Neural crest cell (in vitro differentiated cells): ENCODE data around the gene RBM46. TPM values are rescaled to one million over a fixed set of nuclear protein-coding genes. Genes with fewer than 3 reads are reported as not detected.

Experiments
- DNase-seq: peaks from one replicate; pipeline ENCODE4 v3.0.0; 2021; ENCODE audit warnings: low read depth, mixed read lengths, low spot score
- H3K27ac Mint-ChIP-seq: one replicate; pipeline ENCODE4 v1.8.0; 2021; ENCODE audit warnings: mild to moderate bottlenecking, mixed read lengths; ENCODE audit not compliant: unreplicated experiment
- H3K27me3 Mint-ChIP-seq: 2 replicates; pipeline ENCODE4 v1.8.0; 2021; ENCODE audit warnings: low read depth, mild to moderate bottlenecking, mixed read lengths
- H3K36me3 Mint-ChIP-seq: 2 replicates; pipeline ENCODE4 v1.8.0; 2021; ENCODE audit warnings: low read depth, mild to moderate bottlenecking, mixed read lengths
- H3K4me1 Mint-ChIP-seq: 2 replicates; pipeline ENCODE4 v1.8.0; 2021; ENCODE audit warnings: mixed read lengths
- H3K4me3 Mint-ChIP-seq: one replicate; pipeline ENCODE4 v1.8.0; 2021; ENCODE audit warnings: mild to moderate bottlenecking, mixed read lengths
- H3K9me3 Mint-ChIP-seq: 2 replicates; pipeline ENCODE4 v1.8.0; 2021; ENCODE audit warnings: mixed read lengths
- CTCF ChIP-seq: fragments of 200-600 bp; sonication (generic); conservative IDR thresholded peaks from 2 replicates; pipeline ENCODE4 v1.5.0; 2021; ENCODE audit warnings: antibody characterized with exemption, mild to moderate bottlenecking
- total RNA-seq: library from RNA; stranded (reverse); gene quantifications from 2 replicates; pipeline ENCODE4 v1.2.1, GENCODE V29; 2021

The RBM46 gene
- total RNA-seq, 1 donor from 2014 or later: not detected

- DNase-seq: no peak
- H3K27me3 Mint-ChIP-seq: peaks cover 98% of the 10 kb centered on the region
- H3K27ac Mint-ChIP-seq: no peak overlapping the region
- H3K36me3 Mint-ChIP-seq: no peaks in the 10 kb centered on the region
- H3K4me1 Mint-ChIP-seq: peaks cover 25% of the 10 kb centered on the region
- H3K9me3 Mint-ChIP-seq: no peaks in the 10 kb centered on the region
- H3K4me3 Mint-ChIP-seq: peak overlapping the region; percentile 86
- peak; percentile 8 for TF ChIP-seq CTCF
Measured at GRCh38 chr4:154744341-154744926, 36.6 kb upstream of the RBM46 start.

DNA sequence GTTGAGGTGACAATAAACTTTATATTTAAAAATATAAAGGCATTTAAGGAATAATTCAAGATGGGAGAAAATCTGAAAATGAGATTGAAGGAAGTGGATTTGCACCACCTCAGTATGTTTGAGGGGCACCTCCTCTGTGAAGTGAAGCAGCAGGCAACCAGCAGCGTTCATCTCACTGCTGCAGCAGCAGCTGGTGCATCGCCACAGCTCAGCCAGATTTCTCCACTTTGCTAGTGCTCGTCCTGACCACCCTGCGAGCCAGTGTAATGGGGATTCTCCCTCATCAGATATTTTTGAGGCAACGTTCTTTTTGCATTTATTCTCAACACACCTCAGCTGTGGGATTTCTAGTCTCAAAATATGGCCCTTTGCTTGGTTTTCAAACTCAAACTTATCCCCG is 23.4 kb upstream of the RBM46 start:
- H3K9me3 Mint-ChIP-seq: no peaks in the 10 kb centered on the region
- DNase-seq: no peak
- H3K27ac Mint-ChIP-seq: no peak overlapping the region
- no peak for TF ChIP-seq CTCF
- H3K27me3 Mint-ChIP-seq: peaks cover 79% of the 10 kb centered on the region
- no peak overlapping the region for H3K4me3 Mint-ChIP-seq
- no peaks in the 10 kb centered on the region for H3K36me3 Mint-ChIP-seq
- no peaks in the 10 kb centered on the region for H3K4me1 Mint-ChIP-seq

- no peak for TF ChIP-seq CTCF
- no peak for DNase-seq
- no peaks in the 10 kb centered on the region for H3K4me1 Mint-ChIP-seq
- peaks cover 70% of the 10 kb centered on the region for H3K27me3 Mint-ChIP-seq
- no peaks in the 10 kb centered on the region for H3K9me3 Mint-ChIP-seq
- H3K4me3 Mint-ChIP-seq: no peak overlapping the region
- no peak overlapping the region for H3K27ac Mint-ChIP-seq
- no peaks in the 10 kb centered on the region for H3K36me3 Mint-ChIP-seq
Measured at GRCh38 chr4:154760895-154761294, 20.2 kb upstream of the RBM46 start.

DNA sequence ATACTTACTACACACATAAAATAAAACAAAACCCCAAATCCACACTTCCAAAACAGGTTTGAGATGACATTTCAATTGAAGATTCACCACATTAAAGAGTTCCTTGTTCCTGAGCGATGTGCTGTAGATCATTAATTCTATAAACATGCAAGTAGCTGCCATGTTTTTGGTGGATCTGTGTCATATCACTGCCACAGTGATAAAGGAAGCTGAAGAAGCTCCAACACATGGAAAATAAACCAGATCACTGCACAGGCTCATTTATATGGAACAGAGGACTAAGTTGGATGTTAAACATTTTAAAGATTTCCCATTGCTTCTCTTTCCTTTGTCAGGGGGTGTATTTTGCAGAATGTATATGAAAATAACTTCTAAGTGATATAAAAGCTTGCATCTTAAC is 2.8 kb upstream of the RBM46 start:
- Mint-ChIP-seq H3K27me3 (peaks cover 16% of the 10 kb centered on the region), H3K36me3 (no peaks in the 10 kb centered on the region), H3K27ac (no peak overlapping the region), H3K9me3 (peaks cover 7% of the 10 kb centered on the region), H3K4me1 (no peaks in the 10 kb centered on the region), H3K4me3 (no peak overlapping the region)
- TF ChIP-seq CTCF: no peak
- DNase-seq: no peak

DNA sequence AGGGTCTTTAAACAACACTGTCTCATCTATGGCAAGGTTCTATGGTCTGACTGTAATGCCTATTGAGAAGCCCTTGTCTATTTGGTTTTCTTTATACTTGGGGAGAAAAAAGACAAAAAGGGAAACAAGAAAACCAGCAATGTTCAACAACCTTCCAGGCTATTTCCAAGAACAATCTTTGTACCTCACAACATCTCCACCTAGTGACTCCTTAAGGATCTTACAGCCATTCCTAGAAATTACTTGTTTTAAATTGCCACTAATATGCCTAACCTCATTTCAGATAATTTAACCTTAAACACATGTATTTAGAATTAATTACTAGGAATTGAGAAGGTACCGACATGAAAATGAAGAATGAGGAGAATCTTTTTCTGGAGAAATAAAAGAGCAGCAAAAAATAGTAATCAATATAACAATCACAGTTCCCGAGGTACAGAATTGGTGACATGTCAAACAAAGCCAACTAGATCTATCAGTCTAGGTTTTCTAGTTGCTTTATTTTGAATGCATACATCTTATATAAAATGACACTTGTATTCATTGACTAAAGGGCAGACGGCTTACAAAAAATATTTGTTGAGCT is 1.6 kb upstream of the RBM46 start:
- DNase-seq: no peak
- H3K27ac Mint-ChIP-seq: no peak overlapping the region
- H3K4me3 Mint-ChIP-seq: no peak overlapping the region
- no peaks in the 10 kb centered on the region for H3K4me1 Mint-ChIP-seq
- peaks cover 7% of the 10 kb centered on the region for H3K9me3 Mint-ChIP-seq
- H3K36me3 Mint-ChIP-seq: no peaks in the 10 kb centered on the region
- TF ChIP-seq CTCF: peak; percentile 77
- H3K27me3 Mint-ChIP-seq: peaks cover 14% of the 10 kb centered on the region
